Cerebellar cortex (tissue), 1 donor: Measurements from ENCODE around the gene SPHK1.

Experiments
- DNase-seq: peaks from one replicate; pipeline ENCODE4 v3.0.0-alpha.2; 2015; ENCODE audit warnings: low spot score

SPHK1 gene

DNA sequence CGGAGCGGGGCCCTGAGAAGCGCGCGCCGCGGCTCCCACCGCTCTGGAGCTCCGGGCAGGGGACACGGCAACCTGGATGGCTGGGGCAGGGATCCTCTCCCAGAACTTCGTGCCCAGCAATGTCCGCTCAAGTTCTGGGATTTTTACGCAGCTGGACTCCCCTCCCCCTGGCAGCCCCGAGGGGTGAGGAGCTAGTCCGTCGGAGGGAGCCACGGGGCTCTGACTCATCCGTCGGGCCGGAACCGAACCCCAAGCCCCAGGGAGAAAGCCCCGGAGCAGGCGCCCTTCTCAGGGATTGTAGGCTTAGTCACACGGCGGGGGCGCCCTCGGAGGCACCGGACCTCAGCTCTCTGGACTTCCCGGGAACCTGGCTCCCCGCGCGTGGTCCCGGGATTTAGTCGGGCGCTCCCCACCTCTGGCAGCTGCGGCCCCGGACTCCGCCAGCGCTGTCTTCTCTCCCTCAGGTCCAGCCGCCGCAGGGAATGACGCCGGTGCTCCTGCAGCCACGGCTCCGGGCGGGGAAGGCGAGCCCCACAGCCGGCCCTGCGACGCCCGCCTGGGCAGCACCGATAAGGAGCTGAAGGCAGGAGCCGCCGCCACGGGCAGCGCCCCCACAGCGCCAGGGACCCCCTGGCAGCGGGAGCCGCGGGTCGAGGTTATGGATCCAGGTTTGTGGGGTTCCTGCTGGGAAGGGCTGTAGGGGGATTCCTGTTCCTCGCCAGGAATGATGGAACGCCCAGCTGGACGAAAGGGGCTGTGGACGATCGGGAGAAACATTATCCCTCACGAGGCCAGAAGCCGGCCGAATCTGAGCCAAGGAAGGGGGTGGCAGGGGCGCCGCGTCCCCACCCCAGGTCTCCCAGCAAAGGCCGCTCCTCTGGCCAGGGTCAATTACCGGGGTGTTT lies 830 bp downstream of the SPHK1 start:
- no peak for DNase-seq

DNA sequence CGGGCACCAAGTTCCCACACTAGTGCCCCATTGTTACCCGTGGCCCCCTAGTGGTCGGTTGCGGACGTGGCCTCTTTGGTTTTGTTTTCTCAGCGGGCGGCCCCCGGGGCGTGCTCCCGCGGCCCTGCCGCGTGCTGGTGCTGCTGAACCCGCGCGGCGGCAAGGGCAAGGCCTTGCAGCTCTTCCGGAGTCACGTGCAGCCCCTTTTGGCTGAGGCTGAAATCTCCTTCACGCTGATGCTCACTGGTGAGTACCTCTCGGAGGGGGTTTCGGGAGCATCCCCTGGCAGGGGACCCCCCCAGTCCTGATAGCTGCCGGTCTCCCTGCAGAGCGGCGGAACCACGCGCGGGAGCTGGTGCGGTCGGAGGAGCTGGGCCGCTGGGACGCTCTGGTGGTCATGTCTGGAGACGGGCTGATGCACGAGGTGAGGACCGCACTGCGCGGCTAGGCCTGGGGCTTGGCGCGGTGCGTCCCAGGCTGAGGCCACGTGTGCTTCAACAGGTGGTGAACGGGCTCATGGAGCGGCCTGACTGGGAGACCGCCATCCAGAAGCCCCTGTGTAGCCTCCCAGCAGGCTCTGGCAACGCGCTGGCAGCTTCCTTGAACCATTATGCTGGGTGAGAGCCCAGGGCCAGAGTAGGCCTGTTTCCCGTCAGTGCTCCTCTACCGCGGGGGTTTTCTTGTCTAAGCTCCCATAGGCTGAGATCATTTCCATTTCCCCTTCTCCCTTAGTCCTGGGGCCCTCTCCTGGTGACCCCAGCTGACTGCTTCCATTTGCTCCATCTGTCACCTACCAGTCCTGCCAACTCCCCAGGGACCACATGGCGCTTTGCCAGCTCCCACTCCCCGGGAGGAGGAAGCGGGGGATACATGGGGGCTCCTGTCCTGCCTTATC lies 1.7 kb downstream of the SPHK1 start:
- DNase-seq: peak; percentile 41

GRCh38 chr17:76386966-76387765 lies 2.8 kb downstream of the SPHK1 start:
- DNase-seq: no peak

DNA sequence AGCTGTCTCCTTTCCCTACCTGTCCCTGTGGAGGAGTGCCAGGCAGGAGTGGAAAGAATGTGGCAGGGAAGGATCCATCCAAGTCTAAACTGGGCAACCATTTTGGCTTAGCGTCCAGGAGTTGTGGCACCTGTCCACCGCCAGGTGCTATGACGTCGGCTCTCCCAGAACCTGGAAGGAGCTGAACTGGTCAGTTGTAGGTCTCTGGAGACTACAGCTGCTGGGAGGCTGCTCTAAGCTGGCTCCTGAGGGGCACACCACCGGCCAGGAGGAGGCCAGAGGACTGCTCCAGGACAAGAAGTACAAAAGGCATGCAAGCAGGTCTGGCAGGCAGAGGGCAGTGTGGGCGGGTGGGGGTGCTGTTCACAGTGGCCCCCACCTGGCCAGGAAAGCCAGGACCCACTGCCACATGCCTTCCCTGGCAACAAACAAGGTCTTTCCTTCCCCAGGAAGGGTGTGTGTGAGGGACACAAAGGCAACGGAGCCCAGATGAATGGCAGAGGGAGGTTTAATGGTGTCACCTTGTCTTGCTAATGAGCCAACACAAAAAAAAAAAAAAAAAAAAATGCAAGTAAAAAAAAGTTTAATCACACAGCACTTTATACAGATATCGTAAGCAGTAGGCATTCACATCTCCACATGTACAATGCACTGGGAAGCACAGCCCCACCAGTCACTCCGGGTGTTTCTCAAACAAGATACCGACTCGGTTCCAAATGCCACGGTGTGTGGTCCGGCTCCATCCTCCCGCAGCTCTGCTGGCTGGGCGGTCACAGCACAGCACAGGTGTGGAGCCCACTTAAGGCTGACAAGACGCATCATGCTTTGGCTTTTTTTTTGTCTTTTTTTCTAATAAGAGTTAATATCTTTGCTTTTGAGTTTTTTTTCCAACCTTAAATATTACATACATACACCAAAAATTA lies 4.8 kb downstream of the SPHK1 start:
- no peak for DNase-seq

GRCh38 chr17:76390003-76390421 lies 5.6 kb downstream of the SPHK1 start:
- no peak for DNase-seq

GRCh38 chr17:76391200-76391715 lies 6.8 kb downstream of the SPHK1 start:
- no peak for DNase-seq

DNA sequence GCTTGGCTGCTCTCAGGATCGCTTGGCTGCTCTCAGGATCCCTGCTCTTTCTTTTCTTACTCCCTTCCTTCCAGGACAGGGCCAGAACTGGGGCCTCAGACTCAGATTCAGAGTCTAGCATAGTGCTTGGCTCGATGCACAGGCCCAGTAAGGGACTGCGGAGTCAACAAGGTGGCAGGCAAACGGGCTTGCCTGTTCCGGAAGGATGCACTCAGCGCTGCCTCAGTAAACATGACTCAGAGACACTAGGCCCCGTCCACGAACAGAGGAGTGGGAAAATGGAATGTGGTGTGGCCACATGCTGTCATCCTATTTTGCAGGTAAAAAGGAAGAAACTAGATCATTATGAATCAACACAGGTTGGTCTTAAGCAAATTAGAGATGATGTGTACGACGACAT lies 9.8 kb downstream of the SPHK1 start:
- DNase-seq: no peak

DNA sequence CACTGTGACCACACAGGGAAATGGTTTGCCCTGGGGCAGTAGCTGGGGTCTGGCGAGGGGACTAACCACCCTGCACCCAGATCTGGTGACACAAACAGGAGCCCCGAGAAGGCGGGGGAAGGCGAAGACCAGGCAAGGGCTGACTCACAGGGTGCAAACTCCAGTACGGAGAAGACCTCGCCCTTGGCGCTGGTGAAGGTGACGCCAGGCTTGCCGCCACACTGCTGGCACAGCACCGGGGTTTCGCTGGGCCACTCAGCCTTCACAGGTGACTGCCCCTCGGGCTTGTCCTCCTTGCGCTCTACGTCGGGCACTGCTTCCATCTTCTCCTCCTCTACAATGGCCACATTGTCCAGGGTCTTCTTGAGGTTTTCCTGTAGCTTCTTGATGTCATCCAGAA lies 11.6 kb downstream of the SPHK1 start:
- no peak for DNase-seq

DNA sequence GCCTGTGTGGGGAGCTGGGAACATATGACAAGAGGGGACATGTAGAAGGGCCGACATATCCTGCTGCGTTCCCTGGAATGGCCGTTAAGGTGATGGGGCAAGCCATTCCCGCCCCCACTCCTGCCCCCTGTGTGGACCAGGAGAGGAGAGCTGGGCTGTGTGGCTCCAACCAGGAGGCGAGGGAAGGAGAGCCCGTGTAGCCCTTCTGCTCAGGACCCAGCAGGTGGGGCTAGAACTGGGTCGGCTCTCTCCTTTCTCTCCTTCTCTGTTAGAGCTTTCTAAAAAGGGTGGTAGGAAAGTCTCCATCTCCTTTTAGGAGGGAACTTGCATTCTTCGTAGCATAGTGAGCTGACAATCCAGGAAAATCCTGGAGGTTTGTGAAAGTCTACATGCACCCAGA lies 12.8 kb downstream of the SPHK1 start:
- DNase-seq: no peak

GRCh38 chr17:76397687-76398522 lies 13.5 kb downstream of the SPHK1 start:
- peak; percentile 88 for DNase-seq

DNA sequence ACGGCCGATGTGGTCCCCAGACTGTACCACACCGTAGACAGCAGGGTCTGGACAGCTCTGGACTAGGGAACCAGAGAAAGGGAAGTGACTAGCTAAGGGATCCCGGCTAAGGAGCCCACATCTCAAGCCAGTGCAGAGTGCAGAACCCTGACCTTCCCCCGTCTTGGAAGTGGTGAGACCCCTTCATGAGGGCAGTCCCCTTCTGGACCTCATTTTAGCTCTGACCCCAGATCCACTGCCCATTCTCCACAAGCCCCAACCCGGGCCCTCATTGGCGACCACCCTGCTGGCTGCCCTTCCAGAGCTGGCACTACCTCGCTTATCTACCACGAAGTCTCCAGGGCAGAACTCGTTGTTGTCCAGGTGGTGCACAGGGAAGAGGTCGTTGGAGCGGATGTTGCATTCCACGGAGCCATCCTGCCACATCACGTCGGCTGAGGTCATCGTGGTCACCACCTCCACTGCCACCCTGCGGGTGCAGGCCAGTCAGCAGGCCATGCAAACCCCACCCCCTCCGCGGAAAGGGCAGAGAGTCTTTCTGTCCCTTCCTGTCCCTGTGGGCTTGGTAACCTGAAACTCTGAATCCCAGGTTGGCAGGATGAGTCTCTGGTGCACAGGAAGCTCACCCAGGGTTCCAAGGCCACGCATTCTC lies 14.2 kb downstream of the SPHK1 start:
- DNase-seq: no peak

DNA sequence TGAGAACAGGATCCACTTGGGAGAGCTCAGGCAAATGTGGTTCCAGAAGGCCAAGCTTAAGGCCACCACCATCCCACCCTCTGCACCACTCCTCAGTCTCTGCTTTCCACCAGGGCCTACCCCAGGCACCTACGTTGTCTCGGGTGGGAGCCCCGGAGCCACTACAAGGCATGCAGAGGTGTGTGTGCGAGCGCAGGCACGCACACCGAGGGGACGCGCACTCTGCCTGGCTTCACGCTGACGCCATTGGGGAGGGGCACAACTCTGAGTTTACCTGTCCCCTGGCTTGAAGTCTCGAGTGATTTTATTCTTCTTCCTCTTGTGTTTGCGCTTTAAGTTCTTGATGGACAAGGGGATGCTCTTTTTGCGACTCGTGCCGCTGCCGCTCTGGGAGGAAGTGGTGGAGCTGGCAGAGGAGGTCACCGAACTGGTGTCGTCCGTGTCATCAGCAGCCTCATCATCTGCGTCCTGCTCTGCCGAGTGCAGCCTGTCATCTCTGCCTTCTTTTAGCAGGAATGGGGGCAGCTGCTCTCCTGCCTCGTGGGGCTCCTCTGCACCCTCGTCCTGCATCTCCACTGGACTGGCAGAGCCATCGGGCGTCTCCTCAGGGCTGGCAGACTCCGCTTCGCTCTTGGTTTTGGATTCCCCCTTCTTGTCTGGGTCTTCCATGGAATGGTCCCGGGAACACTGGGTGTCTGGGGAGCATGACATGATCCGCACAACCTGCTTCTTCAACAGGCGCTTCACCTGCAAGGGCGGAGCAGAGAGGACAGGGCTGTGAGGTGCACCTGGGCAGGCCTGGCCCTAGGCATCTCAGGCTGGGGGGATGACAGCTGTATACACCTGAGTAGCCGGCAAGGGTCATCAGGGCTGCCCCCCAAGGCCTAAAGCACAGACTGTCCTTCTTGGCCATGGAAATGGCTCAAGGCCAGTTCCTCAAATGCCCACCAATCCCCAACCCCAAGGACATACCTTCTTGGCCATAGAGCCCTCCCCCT lies 15.1 kb downstream of the SPHK1 start:
- no peak for DNase-seq

- DNase-seq: no peak
Observed at GRCh38 chr17:76402711-76403110, 18.3 kb downstream of the SPHK1 start.

DNA sequence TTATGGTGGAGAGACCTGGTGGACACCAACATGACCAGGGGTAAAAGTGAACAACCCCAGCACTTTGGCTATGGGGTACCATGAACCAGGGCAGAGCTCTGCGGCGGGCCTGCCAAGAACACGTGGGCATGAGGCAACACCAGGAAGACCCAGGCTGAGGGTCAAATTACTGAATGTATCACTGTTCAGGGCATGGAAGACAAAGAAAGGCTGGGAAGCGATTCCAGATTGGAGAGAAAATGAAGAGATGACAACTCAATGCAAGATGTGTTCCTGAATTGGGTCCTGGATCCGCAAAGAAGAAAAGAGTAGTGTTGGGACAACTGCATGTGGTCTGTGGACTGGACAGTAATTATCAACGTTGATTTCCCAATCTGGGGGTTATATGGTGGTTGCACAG lies 19.8 kb downstream of the SPHK1 start:
- no peak for DNase-seq

GRCh38 chr17:76404976-76405563 lies 20.7 kb downstream of the SPHK1 start:
- no peak for DNase-seq

DNA sequence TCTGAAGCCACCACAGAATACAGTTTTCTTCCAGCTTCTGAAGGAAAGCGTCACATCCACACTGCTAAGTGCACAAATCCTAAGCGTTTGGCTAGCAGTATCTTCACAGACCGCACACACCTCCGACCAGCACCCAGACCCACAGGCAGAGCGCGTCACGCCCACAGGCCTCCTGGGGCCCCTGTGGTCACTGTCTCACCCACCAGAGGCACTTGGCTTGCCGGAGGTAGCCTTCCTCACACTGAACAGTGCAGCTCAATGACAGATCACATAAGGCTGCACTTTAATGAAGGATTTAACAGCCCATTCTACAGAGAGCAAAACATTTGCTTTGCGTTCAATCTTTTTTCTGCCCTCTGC lies 21.2 kb downstream of the SPHK1 start:
- no peak for DNase-seq

DNA sequence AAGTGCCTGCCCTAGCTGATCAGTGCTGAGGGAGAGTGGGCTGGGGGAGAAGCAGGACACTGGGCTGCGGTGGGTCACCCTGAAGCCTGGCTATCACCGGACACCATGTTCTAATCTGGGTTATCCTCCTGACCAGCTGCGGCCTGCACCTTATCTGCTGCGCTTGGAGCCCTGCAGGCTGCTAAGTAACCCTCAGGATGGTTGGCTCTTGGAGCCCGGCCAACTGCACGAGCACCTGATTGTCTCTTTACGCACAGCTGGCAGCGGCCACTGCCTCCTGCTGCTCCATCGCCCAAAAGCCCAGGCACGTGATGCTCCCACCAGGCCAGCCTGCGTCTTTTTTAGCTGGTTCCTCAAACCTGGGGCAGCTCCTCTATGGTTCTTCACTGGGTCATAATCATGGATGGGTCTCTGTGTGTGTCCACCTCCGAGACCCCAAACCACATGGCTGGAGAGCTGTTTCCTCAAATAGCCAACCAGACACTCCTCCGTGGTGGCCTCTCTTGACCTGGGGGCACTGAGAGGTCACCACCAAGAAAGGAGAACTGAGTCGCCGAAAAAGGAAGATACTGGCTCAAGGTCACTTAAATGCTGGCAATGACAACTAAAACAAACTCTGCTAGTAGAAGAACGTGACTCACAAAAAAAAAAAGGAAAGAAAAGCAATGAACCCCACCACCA lies 21.7 kb downstream of the SPHK1 start:
- DNase-seq: no peak
